Aorta (tissue), 5 donors: ENCODE data around the gene TSHR. TPM values are rescaled to one million over a fixed set of nuclear protein-coding genes. Genes with fewer than 3 reads are reported as not detected.

Source experiments
- ATAC-seq: fragments of 200-7000 bp; cut with Tn5 transposase; one replicate; pipeline ENCODE4 v1.9.1; 2022; ENCODE audit warnings: moderate library complexity; ENCODE audit not compliant: low FRiP score
- DNase-seq, 2 donors: peaks; one replicate each; pipeline ENCODE4 v3.0.0-alpha.2; 2020
- H3K27ac ChIP-seq, 2 donors: one replicate each; pipeline ENCODE4 v1.5.1; 2013; ENCODE audit warnings: low read length in 2 of 2, mild to moderate bottlenecking in 2 of 2, moderate library complexity in 2 of 2, control low read depth in 1 of 2, inconsistent platforms in 1 of 2, low read depth in 1 of 2
- H3K27me3 ChIP-seq, 2 donors: one replicate each; pipeline ENCODE4 v1.6.1; 2013; ENCODE audit warnings: control low read depth in 1 of 2, low read length in 1 of 2, mild to moderate bottlenecking in 1 of 2, moderate library complexity in 1 of 2; ENCODE audit not compliant: insufficient read depth in 2 of 2, control insufficient read depth in 1 of 2
- H3K36me3 ChIP-seq, 2 donors: one replicate each; pipeline ENCODE4 v1.6.1; 2013; ENCODE audit warnings: control low read depth in 1 of 2, low read length in 1 of 2, mild to moderate bottlenecking in 1 of 2; ENCODE audit not compliant: insufficient read depth in 2 of 2, control insufficient read depth in 1 of 2
- H3K4me1 ChIP-seq, 2 donors: one replicate each; pipeline ENCODE4 v1.6.1; 2013; ENCODE audit warnings: low read length in 2 of 2, control low read depth in 1 of 2, mild to moderate bottlenecking in 1 of 2, moderate library complexity in 1 of 2; ENCODE audit not compliant: insufficient read depth in 2 of 2, control insufficient read depth in 1 of 2
- H3K4me3 ChIP-seq, 2 donors: one replicate each; pipeline ENCODE4 v1.5.1; 2013; ENCODE audit warnings: low read length in 2 of 2, control low read depth in 1 of 2, mild to moderate bottlenecking in 1 of 2
- H3K9me3 ChIP-seq: one replicate; pipeline ENCODE4 v1.6.1; 2013; ENCODE audit warnings: mild to moderate bottlenecking, low read length; ENCODE audit not compliant: control insufficient read depth
- WGBS, 2 donors: extraction: QIAGEN DNeasy Blood & Tissue Kit; methylation state at CpG; one replicate each; pipeline ENCODE4 v1.1.7; 2013; 5-methylcytosine and 5-hydroxymethylcytosine counted together
- intact Hi-C, 2 donors: fragments of 100-400 bp; cut with DNase I; formaldehyde crosslinking; loops; one replicate each; pipeline versions ENCODE4 v1.14.2 to v1.15.0; 2022
- polyA plus RNA-seq, 2 donors: library from polyadenylated mRNA; stranded (reverse); fragments of 200-250 nt; gene quantifications; one replicate each; pipeline ENCODE4 v1.2.3, GENCODE V29; 2013
- total RNA-seq, 2 donors: library from RNA; stranded (reverse); fragmentation: NEBNext Ultra II Directional; extraction: Animal tissue kit (Norgen Biotek cat#: 25700); gene quantifications; one replicate each; pipeline ENCODE4 v1.2.1, GENCODE V29; 2021
- donor health status: healthy with polysubstance abuse.
- donor health status: Bipolar disorder and iron deficiency.
- donor health status: DM: no; HTN: no; CAD: no.
- donor health status: DM: no; HTN: no; CAD: no.
- donor health status: DM: yes; HTN: yes; CAD: no.

The TSHR gene
- total and polyA plus RNA-seq, 4 donors: 0.13 to 0.30 (median 0.29) TPM; not detected in 1

GRCh38 chr14:80996049-80996901, 40.9 kb downstream of the TSHR start:
- DNase-seq: no peak
- Histone ChIP-seq H3K27ac (no peak overlapping the region), H3K4me3 (no peak overlapping the region), H3K4me1 (no peaks in the 10 kb centered on the region), H3K9me3 (no peaks in the 10 kb centered on the region), H3K36me3 (no peaks in the 10 kb centered on the region), H3K27me3 (no peaks in the 10 kb centered on the region)
- ATAC-seq: peak; percentile 87
- 31 to 32% methylated on average over 13 of the region's 13 CpGs for WGBS, 2 donors
- intact Hi-C loops: loop anchor here (5.0 kb wide), 1 partner anchor 176 kb away; no protein-coding TSS in a partner anchor

DNA sequence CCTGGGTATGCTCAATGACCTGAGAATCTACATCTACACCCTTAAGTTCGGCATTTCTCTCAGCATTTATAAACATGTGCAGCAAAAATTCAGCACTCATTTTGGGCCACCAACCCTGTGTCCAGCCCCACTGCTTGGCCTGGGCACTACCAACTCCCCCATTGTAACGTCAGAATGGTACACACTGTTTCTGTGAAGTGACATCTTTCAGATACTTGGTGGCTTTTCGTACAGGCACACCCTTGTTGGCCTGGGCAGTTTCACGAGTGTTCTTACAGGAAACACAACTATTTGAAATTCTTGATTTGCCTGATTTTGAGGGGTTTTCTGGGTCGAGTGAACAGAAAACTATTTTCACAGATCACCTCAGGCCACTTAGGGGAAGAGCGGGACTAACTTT, 46.0 kb downstream of the TSHR start:
- Histone ChIP-seq H3K27me3 (no peaks in the 10 kb centered on the region), H3K27ac (no peak overlapping the region), H3K9me3 (no peaks in the 10 kb centered on the region), H3K4me3 (no peak overlapping the region), H3K36me3 (no peaks in the 10 kb centered on the region), H3K4me1 (no peaks in the 10 kb centered on the region)
- 55 to 71% methylated on average over 6 of the region's 6 CpGs for WGBS, 2 donors
- ATAC-seq: no peak
- intact Hi-C loops: no loop called here
- DNase-seq: no peak

GRCh38 chr14:81004575-81004974, 49.2 kb downstream of the TSHR start:
- DNase-seq: no peak
- H3K27ac ChIP-seq: no peak overlapping the region
- no peaks in the 10 kb centered on the region for H3K36me3 ChIP-seq
- no peaks in the 10 kb centered on the region for H3K27me3 ChIP-seq
- intact Hi-C loops: no loop called here
- no peak for ATAC-seq
- H3K4me1 ChIP-seq: no peaks in the 10 kb centered on the region
- no peak overlapping the region for H3K4me3 ChIP-seq
- no peaks in the 10 kb centered on the region for H3K9me3 ChIP-seq
- WGBS, 2 donors: 97 to 98% methylated on average over 1 of the region's 1 CpG

DNA sequence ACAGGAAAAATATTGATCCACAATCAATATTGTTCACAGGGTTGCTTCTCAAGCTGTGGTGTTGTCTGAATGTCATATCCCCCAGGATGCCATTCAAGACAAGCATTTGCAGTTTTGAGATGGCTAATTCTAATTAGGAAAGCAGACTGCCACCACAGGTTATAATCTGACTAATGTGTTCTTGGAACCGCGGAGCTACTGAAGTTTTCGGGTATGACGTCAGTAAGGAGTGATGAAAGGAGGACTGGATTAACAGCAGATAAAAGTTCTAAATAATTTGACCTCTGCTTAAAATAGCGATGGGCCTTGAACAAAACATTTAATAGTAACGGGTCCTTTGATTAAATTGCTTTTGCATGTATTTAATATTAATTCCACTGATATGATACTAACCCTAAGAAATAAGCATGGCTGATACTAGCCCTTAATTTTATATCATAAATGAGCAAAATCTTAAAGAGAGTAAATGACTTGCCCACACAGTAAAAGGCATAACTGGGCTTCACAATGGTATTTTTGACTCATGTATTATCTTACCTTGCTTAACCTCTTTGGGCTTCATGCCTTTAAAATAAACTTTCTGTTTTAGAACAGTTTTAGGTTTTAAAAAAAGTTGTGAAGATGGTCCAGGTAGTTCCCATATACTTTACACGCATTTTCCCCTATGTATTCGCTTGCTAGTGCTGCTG, 50.3 kb downstream of the TSHR start:
- H3K27ac ChIP-seq: no peak overlapping the region
- 69 to 71% methylated on average over 8 of the region's 8 CpGs for WGBS, 2 donors
- no peaks in the 10 kb centered on the region for H3K9me3 ChIP-seq
- no peaks in the 10 kb centered on the region for H3K4me1 ChIP-seq
- ATAC-seq (no peak), DNase-seq (no peak)
- intact Hi-C loops: no loop called here
- H3K36me3 ChIP-seq: no peaks in the 10 kb centered on the region
- no peaks in the 10 kb centered on the region for H3K27me3 ChIP-seq
- H3K4me3 ChIP-seq: no peak overlapping the region

GRCh38 chr14:81006266-81006665, 50.8 kb downstream of the TSHR start:
- Histone ChIP-seq H3K27me3 (no peaks in the 10 kb centered on the region), H3K9me3 (no peaks in the 10 kb centered on the region), H3K4me3 (no peak overlapping the region), H3K27ac (no peak overlapping the region), H3K36me3 (no peaks in the 10 kb centered on the region), H3K4me1 (no peaks in the 10 kb centered on the region)
- 85 to 90% methylated on average over 3 of the region's 3 CpGs for WGBS, 2 donors
- intact Hi-C loops: no loop called here
- no peak for ATAC-seq
- no peak for DNase-seq

- ATAC-seq (no peak), DNase-seq (no peak)
- intact Hi-C loops: no loop called here
- H3K27me3 ChIP-seq: no peaks in the 10 kb centered on the region
- H3K36me3 ChIP-seq: no peaks in the 10 kb centered on the region
- no peak overlapping the region for H3K27ac ChIP-seq
- H3K9me3 ChIP-seq: no peaks in the 10 kb centered on the region
- 60 to 70% methylated on average over 1 of the region's 1 CpG for WGBS, 2 donors
- no peaks in the 10 kb centered on the region for H3K4me1 ChIP-seq
- H3K4me3 ChIP-seq: no peak overlapping the region
Measured at GRCh38 chr14:81007131-81007530, 51.7 kb downstream of the TSHR start.

GRCh38 chr14:81009346-81009745, 53.9 kb downstream of the TSHR start:
- WGBS, 2 donors: 79 to 83% methylated on average over 2 of the region's 2 CpGs

DNA sequence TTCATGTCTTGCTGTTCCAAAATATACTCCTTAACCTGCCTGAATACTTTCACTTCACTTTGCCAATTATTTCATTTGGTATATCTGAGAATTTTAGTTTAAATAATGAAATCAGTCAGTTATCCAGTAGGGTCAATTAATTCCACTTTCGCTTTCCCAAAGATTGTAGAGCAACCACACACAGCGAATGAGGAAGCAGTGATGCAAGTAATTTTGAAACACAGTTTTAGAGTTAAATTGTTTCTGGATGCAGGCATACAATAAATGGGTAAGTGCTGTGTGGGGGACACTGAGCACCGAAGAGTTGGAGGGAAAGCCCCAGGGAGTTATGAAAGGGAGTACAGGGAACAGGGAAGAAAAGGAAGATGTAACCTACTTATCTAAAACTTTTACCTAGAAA, 62.8 kb downstream of the TSHR start:
- Histone ChIP-seq H3K4me3 (no peak overlapping the region), H3K36me3 (no peaks in the 10 kb centered on the region), H3K4me1 (no peaks in the 10 kb centered on the region), H3K27me3 (no peaks in the 10 kb centered on the region), H3K9me3 (no peaks in the 10 kb centered on the region), H3K27ac (no peak overlapping the region)
- intact Hi-C loops: no loop called here
- ATAC-seq (no peak), DNase-seq (no peak)
- 78 to 81% methylated on average over 3 of the region's 3 CpGs for WGBS, 2 donors

More at GRCh38 chr14:81009346-81009745, 53.9 kb downstream of the TSHR start:
- H3K36me3 ChIP-seq: no peaks in the 10 kb centered on the region
- ATAC-seq: no peak
- intact Hi-C loops: no loop called here
- no peak overlapping the region for H3K4me3 ChIP-seq
- no peaks in the 10 kb centered on the region for H3K9me3 ChIP-seq
- DNase-seq: no peak
- no peaks in the 10 kb centered on the region for H3K27me3 ChIP-seq
- no peaks in the 10 kb centered on the region for H3K4me1 ChIP-seq
- H3K27ac ChIP-seq: no peak overlapping the region

- ATAC-seq (no peak), DNase-seq (no peak)
- Histone ChIP-seq H3K4me1 (no peaks in the 10 kb centered on the region), H3K27ac (no peak overlapping the region), H3K9me3 (no peaks in the 10 kb centered on the region), H3K4me3 (no peak overlapping the region), H3K36me3 (no peaks in the 10 kb centered on the region), H3K27me3 (no peaks in the 10 kb centered on the region)
- intact Hi-C loops: no loop called here
- 76 to 79% methylated on average over 1 of the region's 1 CpG for WGBS, 2 donors
Measured at GRCh38 chr14:81018684-81019083, 63.3 kb downstream of the TSHR start.
